Adrenal gland (tissue), 12 donors: Measurements from ENCODE around the gene EPN3. TPM values are rescaled to one million over a fixed set of nuclear protein-coding genes. Genes with fewer than 3 reads are reported as not detected.

Source experiments
- DNase-seq, 7 donors: peaks; one replicate each; pipeline ENCODE4 v3.0.0-alpha.2; 2019 to 2020
- H3K27ac ChIP-seq, 5 donors: fragments of 200-600 bp; sonication (generic) in 4 of 5; 1 replicate in 3 of 5; 2 replicates in 2 of 5; pipeline versions ENCODE4 v1.5.1 to v1.8.0; 2016 to 2020; ENCODE audit warnings: mild to moderate bottlenecking in 1 of 5
- H3K27me3 ChIP-seq: fragments of 200-600 bp; 2 replicates; pipeline ENCODE4 v1.8.0; 2021
- H3K36me3 ChIP-seq, 2 donors: fragments of 200-600 bp; replicated peaks in 1 of 2; 1 replicate in 1 of 2; 2 replicates in 1 of 2; pipeline versions ENCODE4 v1.5.1 to v1.8.0; 2018 to 2022
- H3K4me1 ChIP-seq, 2 donors: fragments of 200-600 bp; replicated peaks in 1 of 2; 1 replicate in 1 of 2; 2 replicates in 1 of 2; pipeline versions ENCODE4 v1.5.1 to v1.8.0; 2018 to 2021
- H3K4me3 ChIP-seq, 4 donors: fragments of 200-600 bp; sonication (generic) in 3 of 4; one replicate each; pipeline ENCODE4 v1.5.1; 2016 to 2018
- H3K9me3 ChIP-seq, 3 donors: fragments of 200-600 bp; sonication (generic) in 1 of 3; replicated peaks in 1 of 3; 1 replicate in 2 of 3; 2 replicates in 1 of 3; pipeline versions ENCODE4 v1.5.1 to v1.8.0; 2016 to 2021
- CTCF ChIP-seq, 6 experiments: fragments of 450-650 bp in 4 of 6; fragments of 200-600 bp in 2 of 6; sonication (generic) in 1 of 6; IDR thresholded peaks; 1 replicate in 5 of 6; 2 replicates in 1 of 6; pipeline versions ENCODE4 v1.5.1 to v1.8.0; 2016 to 2021; ENCODE audit warnings: antibody characterized with exemption in 6 of 6, mild to moderate bottlenecking in 2 of 6, moderate library complexity in 1 of 6
- POLR2A ChIP-seq, 2 donors: fragments of 450-650 bp; IDR thresholded peaks; one replicate each; pipeline ENCODE4 v1.6.1; 2017; ENCODE audit warnings: antibody characterized with exemption in 2 of 2, mild to moderate bottlenecking in 2 of 2, moderate library complexity in 1 of 2
- WGBS, 4 donors: extraction: QIAGEN DNeasy Blood & Tissue Kit in 2 of 4; methylation state at CpG; one replicate each; pipeline versions ENCODE4 v1.1.5 to v1.1.7; 2013 to 2017; 5-methylcytosine and 5-hydroxymethylcytosine counted together
- intact Hi-C, 2 donors: fragments of 100-400 bp; cut with DNase I; formaldehyde crosslinking; loops; one replicate each; pipeline versions ENCODE4 v1.14.1 to v1.15.0; 2022 to 2023
- polyA plus RNA-seq, 3 donors: library from polyadenylated mRNA; stranded (reverse); fragments of 200-250 nt in 2 of 3; fragments of 350-450 nt in 1 of 3; fragmentation: Illumina TruSeq in 1 of 3; extraction: RNeasy Lipid Tissue Mini Kit (QIAGEN cat#74804) in 1 of 3; gene quantifications; one replicate each; pipeline ENCODE4 v1.2.3, GENCODE V29; 2013 to 2014
- total RNA-seq, 9 donors: library from RNA; depleted of rRNA in 4 of 9; stranded (reverse); fragments of >200 nt in 4 of 9; fragments of 120-200 nt in 1 of 9; fragmentation: NEBNext Ultra II Directional in 1 of 9; extraction: Animal tissue kit (Norgen Biotek cat#: 25700) in 1 of 9; gene quantifications; one replicate each; pipeline versions ENCODE4 v1.1.0 to v1.2.4, GENCODE V29; 2013 to 2023
- donor health status: healthy with polysubstance abuse.
- donor health status: Bipolar disorder and iron deficiency.
- donor health status: DM: yes; HTN: yes; CAD: no.
- donor health status: DM: no; HTN: no; CAD: no.
- donor health status: DM: no; HTN: no; CAD: no.
- donor health status: DM: yes; HTN: yes; CAD: no.

Gene EPN3
- total and polyA plus RNA-seq, 12 donors = 1.2 to 96.1 (median 27.9) TPM

- DNase-seq = peak; percentile 73 to 95 (median 90)
- H3K4me1 ChIP-seq = peaks cover 31 to 41% of the 10 kb centered on the region in 2 donors
- H3K36me3 ChIP-seq = peaks cover 0 to 7% of the 10 kb centered on the region in 2 donors
- H3K4me3 ChIP-seq = peak overlapping the region in 1 of 4 donors; percentile 50
- no peaks in the 10 kb centered on the region for H3K9me3 ChIP-seq
- 51 to 73% (median 57%) methylated on average over 15 to 16 of the region's 16 CpGs for WGBS, 4 donors
- intact Hi-C loops = loop anchor here (5.0 to 10.0 kb wide), 3 partner anchors 56 to 292 kb away; partner anchors contain the start of gene WFIKKN2 (in 1 of the 2)
- TF ChIP-seq POLR2A (IDR thresholded peaks at IDR 0.05) (peak in 1 of 2 donors; percentile 57), CTCF (IDR thresholded peaks at IDR 0.05) (no peak)
- no peaks in the 10 kb centered on the region for H3K27me3 ChIP-seq
- peak overlapping the region; percentile 3 to 83 (median 79) for H3K27ac ChIP-seq
Observed at GRCh38 chr17:50542795-50543774, 10.6 kb downstream of the EPN3 start.

GRCh38 chr17:50544516-50544915, 12.0 kb downstream of the EPN3 start:
- no peak for TF ChIP-seq CTCF (IDR thresholded peaks at IDR 0.05)
- TF ChIP-seq POLR2A (IDR thresholded peaks at IDR 0.05) = no peak
- intact Hi-C loops = loop anchor here (5.0 to 10.0 kb wide), 3 partner anchors 57 to 290 kb away; partner anchors contain the start of gene WFIKKN2 (in 1 of the 2)
- H3K27me3 ChIP-seq = no peaks in the 10 kb centered on the region
- no peak overlapping the region for H3K27ac ChIP-seq
- DNase-seq = no peak
- no peak overlapping the region for H3K4me3 ChIP-seq
- peaks cover 31 to 35% of the 10 kb centered on the region in 2 donors for H3K4me1 ChIP-seq
- peaks cover 0 to 8% of the 10 kb centered on the region in 2 donors for H3K36me3 ChIP-seq
- H3K9me3 ChIP-seq = no peaks in the 10 kb centered on the region
- 65 to 77% (median 71%) methylated on average over 7 of the region's 7 CpGs for WGBS, 4 donors

GRCh38 chr17:50545311-50545710, 12.8 kb downstream of the EPN3 start:
- Histone ChIP-seq H3K9me3 (no peaks in the 10 kb centered on the region), H3K36me3 (peaks cover 0 to 8% of the 10 kb centered on the region in 2 donors), H3K4me3 (no peak overlapping the region), H3K4me1 (peaks cover 31 to 35% of the 10 kb centered on the region in 2 donors), H3K27me3 (no peaks in the 10 kb centered on the region), H3K27ac (no peak overlapping the region)
- 49 to 70% (median 59%) methylated on average over 8 of the region's 8 CpGs for WGBS, 4 donors
- no peak for DNase-seq
- TF ChIP-seq CTCF (IDR thresholded peaks at IDR 0.05) = no peak
- no peak for TF ChIP-seq POLR2A (IDR thresholded peaks at IDR 0.05)
- intact Hi-C loops = loop anchor here (5.0 to 10.0 kb wide), 4 partner anchors 82 to 292 kb away; partner anchors contain the start of gene WFIKKN2 (in 2 of the 2)

- Histone ChIP-seq H3K4me1 (peaks cover 25 to 27% of the 10 kb centered on the region in 2 donors), H3K9me3 (no peaks in the 10 kb centered on the region), H3K4me3 (no peak overlapping the region), H3K36me3 (peaks cover 0 to 9% of the 10 kb centered on the region in 2 donors), H3K27ac (peak overlapping the region in 1 of 5 donors; percentile 83), H3K27me3 (no peaks in the 10 kb centered on the region)
- intact Hi-C loops = loop anchor here (5.0 to 10.0 kb wide), 4 partner anchors 81 to 291 kb away; partner anchors contain the start of gene WFIKKN2 (in 2 of the 2)
- no peak for DNase-seq
- WGBS, 4 donors = 43 to 68% (median 45%) methylated on average over 3 to 4 of the region's 4 CpGs
- TF ChIP-seq POLR2A (IDR thresholded peaks at IDR 0.05) (no peak), CTCF (IDR thresholded peaks at IDR 0.05) (no peak)
Observed at GRCh38 chr17:50546701-50547034, 14.1 kb downstream of the EPN3 start.
